HL-60 (cell line): Measurements from ENCODE around the gene PEX5.

Experiments used
- CTCF ChIP-seq: IDR thresholded peaks from one replicate; pipeline ENCODE4 v1.5.1; 2011; ENCODE audit warnings: low read length, control low read depth, inconsistent platforms; ENCODE audit not compliant: insufficient read depth
- POLR2AphosphoS5 ChIP-seq: IDR thresholded peaks from 2 replicates; pipeline ENCODE4 v1.6.1; 2012; ENCODE audit warnings: low read depth
- TF ChIP-seq, protein P1 (sequence below): IDR thresholded peaks from 2 replicates; pipeline ENCODE4 v1.6.1; 2012; ENCODE audit warnings: low read depth; ENCODE audit not compliant: insufficient replicate concordance

GRCh38 chr12:7178481-7178880 lies 11.0 kb upstream of the PEX5 start:
- TF ChIP-seq CTCF, result no peak
- TF ChIP-seq, protein P1, sequence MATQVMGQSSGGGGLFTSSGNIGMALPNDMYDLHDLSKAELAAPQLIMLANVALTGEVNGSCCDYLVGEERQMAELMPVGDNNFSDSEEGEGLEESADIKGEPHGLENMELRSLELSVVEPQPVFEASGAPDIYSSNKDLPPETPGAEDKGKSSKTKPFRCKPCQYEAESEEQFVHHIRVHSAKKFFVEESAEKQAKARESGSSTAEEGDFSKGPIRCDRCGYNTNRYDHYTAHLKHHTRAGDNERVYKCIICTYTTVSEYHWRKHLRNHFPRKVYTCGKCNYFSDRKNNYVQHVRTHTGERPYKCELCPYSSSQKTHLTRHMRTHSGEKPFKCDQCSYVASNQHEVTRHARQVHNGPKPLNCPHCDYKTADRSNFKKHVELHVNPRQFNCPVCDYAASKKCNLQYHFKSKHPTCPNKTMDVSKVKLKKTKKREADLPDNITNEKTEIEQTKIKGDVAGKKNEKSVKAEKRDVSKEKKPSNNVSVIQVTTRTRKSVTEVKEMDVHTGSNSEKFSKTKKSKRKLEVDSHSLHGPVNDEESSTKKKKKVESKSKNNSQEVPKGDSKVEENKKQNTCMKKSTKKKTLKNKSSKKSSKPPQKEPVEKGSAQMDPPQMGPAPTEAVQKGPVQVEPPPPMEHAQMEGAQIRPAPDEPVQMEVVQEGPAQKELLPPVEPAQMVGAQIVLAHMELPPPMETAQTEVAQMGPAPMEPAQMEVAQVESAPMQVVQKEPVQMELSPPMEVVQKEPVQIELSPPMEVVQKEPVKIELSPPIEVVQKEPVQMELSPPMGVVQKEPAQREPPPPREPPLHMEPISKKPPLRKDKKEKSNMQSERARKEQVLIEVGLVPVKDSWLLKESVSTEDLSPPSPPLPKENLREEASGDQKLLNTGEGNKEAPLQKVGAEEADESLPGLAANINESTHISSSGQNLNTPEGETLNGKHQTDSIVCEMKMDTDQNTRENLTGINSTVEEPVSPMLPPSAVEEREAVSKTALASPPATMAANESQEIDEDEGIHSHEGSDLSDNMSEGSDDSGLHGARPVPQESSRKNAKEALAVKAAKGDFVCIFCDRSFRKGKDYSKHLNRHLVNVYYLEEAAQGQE, result no peak
- no peak for TF ChIP-seq POLR2AphosphoS5
